ENCODE results near the gene SPI1. TPM values are rescaled to one million over a fixed set of nuclear protein-coding genes. Genes with fewer than 3 reads are reported as not detected.

The SPI1 gene
- total and polyA plus RNA-seq, 2 experiments from 2014 or later, result 0.30 TPM; not detected in 1

- Histone ChIP-seq H3K4me2 (ENCODE audit: unreplicated experiment) (peak within 1 kb of the TSS; percentile 100), H3K27ac (peak within 1 kb of the TSS; percentile 100), H3K9me2 (ENCODE audit: insufficient read depth) (no peaks in the 10 kb centered on the region), H3F3A (ENCODE audit: insufficient read depth) (peaks cover 35% of the 10 kb centered on the region), H4K20me1 (ENCODE audit: insufficient read depth) (no peaks in the 10 kb centered on the region), H2AFZ (peak within 1 kb of the TSS; percentile 85), H3K79me2 (ENCODE audit: insufficient read depth) (peaks cover 40% of the 10 kb centered on the region), H3K9ac (peak within 1 kb of the TSS; percentile 100), H3K27me3 (replicated peaks; ENCODE audit: insufficient read depth) (no peaks in the 10 kb centered on the region), H3K4me1 (ENCODE audit: insufficient read depth) (peaks cover 29% of the 10 kb centered on the region), H3K9me3 (ENCODE audit: low read depth) (no peaks in the 10 kb centered on the region), H3K36me3 (ENCODE audit: low read depth) (no peaks in the 10 kb centered on the region), H3K4me3 (peak within 1 kb of the TSS; percentile 100)
- in situ Hi-C loops (cut with MboI), result no loop called here
- 3 to 4% methylated on average over 27 to 46 of the region's 70 CpGs for WGBS, 2 experiments (ENCODE audit: low coverage in 1 of 2, low lambda C conversion rate in 2 of 2, missing lambda C conversion rate in 2 of 2)
- TF ChIP-seq EZH2 (IDR thresholded peaks at IDR 0.05; ENCODE audit: insufficient read depth, poor library complexity, severe bottlenecking), result no peak
- TF ChIP-seq EZH2phosphoT487 (IDR thresholded peaks at IDR 0.05; ENCODE audit: insufficient read depth, low read depth), result no peak
- DNase-seq, result peak; percentile 99
These were observed 29.6 kb upstream of the SPI1 start, which contains the start of gene SLC39A13 for GRCh38 chr11:47407746-47408590. TSS of gene SLC39A13 (plus strand) at chr11:47408590. CDS start at chr11:47410095, 1,505 bp downstream.

GRCh38 chr11:47406896-47407745 is 28.8 kb upstream of the SPI1 start:
- no peak for TF ChIP-seq EZH2phosphoT487 (IDR thresholded peaks at IDR 0.05; ENCODE audit: insufficient read depth, low read depth)
- TF ChIP-seq EZH2 (IDR thresholded peaks at IDR 0.05; ENCODE audit: insufficient read depth, poor library complexity, severe bottlenecking), result no peak

GRCh38 chr11:47403571-47403970 is 25.2 kb upstream of the SPI1 start:
- no peak overlapping the region for H3K4me3 ChIP-seq
- DNase-seq, result no peak
- no peak overlapping the region for H3K27ac ChIP-seq
- no peak overlapping the region for H3K9ac ChIP-seq
- no peak for TF ChIP-seq EZH2 (IDR thresholded peaks at IDR 0.05; ENCODE audit: insufficient read depth, poor library complexity, severe bottlenecking)
- TF ChIP-seq EZH2phosphoT487 (IDR thresholded peaks at IDR 0.05; ENCODE audit: insufficient read depth, low read depth), result no peak
- no peaks in the 10 kb centered on the region for H4K20me1 ChIP-seq (ENCODE audit: insufficient read depth)
- peaks cover 10% of the 10 kb centered on the region for H3K4me1 ChIP-seq (ENCODE audit: insufficient read depth)
- no peaks in the 10 kb centered on the region for H3K36me3 ChIP-seq (ENCODE audit: low read depth)
- in situ Hi-C loops (cut with MboI), result no loop called here
- no peaks in the 10 kb centered on the region for H3K27me3 ChIP-seq (replicated peaks; ENCODE audit: insufficient read depth)
- peaks cover 14% of the 10 kb centered on the region for H3F3A ChIP-seq (ENCODE audit: insufficient read depth)
- no peaks in the 10 kb centered on the region for H3K9me2 ChIP-seq (ENCODE audit: insufficient read depth)
- H2AFZ ChIP-seq, result no peak overlapping the region
- WGBS, 2 experiments (ENCODE audit: low coverage in 1 of 2, low lambda C conversion rate in 2 of 2, missing lambda C conversion rate in 2 of 2), result 68 to 70% methylated on average over 3 of the region's 3 CpGs
- no peaks in the 10 kb centered on the region for H3K9me3 ChIP-seq (ENCODE audit: low read depth)
- peaks cover under 1% of the 10 kb centered on the region; the same call in 1 of the 2 replicates for H3K79me2 ChIP-seq (ENCODE audit: insufficient read depth)
- H3K4me2 ChIP-seq (ENCODE audit: unreplicated experiment), result no peak overlapping the region

More at GRCh38 chr11:47406896-47407745, 28.8 kb upstream of the SPI1 start:
- Histone ChIP-seq H3K36me3 (ENCODE audit: low read depth) (no peaks in the 10 kb centered on the region), H3K9me2 (ENCODE audit: insufficient read depth) (no peaks in the 10 kb centered on the region), H3K79me2 (ENCODE audit: insufficient read depth) (peaks cover 36% of the 10 kb centered on the region), H3K9me3 (ENCODE audit: low read depth) (no peaks in the 10 kb centered on the region), H3K4me3 (peak overlapping the region; percentile 81), H3F3A (ENCODE audit: insufficient read depth) (peaks cover 31% of the 10 kb centered on the region), H3K27me3 (replicated peaks; ENCODE audit: insufficient read depth) (no peaks in the 10 kb centered on the region), H3K4me1 (ENCODE audit: insufficient read depth) (peaks cover 29% of the 10 kb centered on the region), H2AFZ (peak overlapping the region; percentile 85), H4K20me1 (ENCODE audit: insufficient read depth) (no peaks in the 10 kb centered on the region), H3K27ac (peak overlapping the region; percentile 100), H3K4me2 (ENCODE audit: unreplicated experiment) (peak overlapping the region; percentile 97), H3K9ac (peak overlapping the region; percentile 100)
- 41 to 43% methylated on average over 12 of the region's 12 CpGs for WGBS, 2 experiments (ENCODE audit: low coverage in 1 of 2, low lambda C conversion rate in 2 of 2, missing lambda C conversion rate in 2 of 2)
- in situ Hi-C loops (cut with MboI), result no loop called here
- DNase-seq, result peak; percentile 38

GRCh38 chr11:47403135-47403534 is 24.8 kb upstream of the SPI1 start:
- Histone ChIP-seq H2AFZ (no peak overlapping the region), H3K27me3 (replicated peaks; ENCODE audit: insufficient read depth) (no peaks in the 10 kb centered on the region), H3K4me1 (ENCODE audit: insufficient read depth) (peaks cover 10% of the 10 kb centered on the region), H3K4me3 (no peak overlapping the region), H3K9ac (no peak overlapping the region), H3K79me2 (ENCODE audit: insufficient read depth) (no peaks in the 10 kb centered on the region), H3K27ac (no peak overlapping the region), H3F3A (ENCODE audit: insufficient read depth) (peaks cover 14% of the 10 kb centered on the region), H3K36me3 (ENCODE audit: low read depth) (no peaks in the 10 kb centered on the region), H3K9me2 (ENCODE audit: insufficient read depth) (no peaks in the 10 kb centered on the region), H3K4me2 (ENCODE audit: unreplicated experiment) (no peak overlapping the region), H3K9me3 (ENCODE audit: low read depth) (no peaks in the 10 kb centered on the region), H4K20me1 (ENCODE audit: insufficient read depth) (no peaks in the 10 kb centered on the region)
- in situ Hi-C loops (cut with MboI), result no loop called here
- 54 to 75% methylated on average over 4 of the region's 4 CpGs for WGBS, 2 experiments (ENCODE audit: low coverage in 1 of 2, low lambda C conversion rate in 2 of 2, missing lambda C conversion rate in 2 of 2)
- TF ChIP-seq EZH2phosphoT487 (IDR thresholded peaks at IDR 0.05; ENCODE audit: insufficient read depth, low read depth), result no peak
- TF ChIP-seq EZH2 (IDR thresholded peaks at IDR 0.05; ENCODE audit: insufficient read depth, poor library complexity, severe bottlenecking), result no peak
- DNase-seq, result no peak
